Measurements from ENCODE around the gene MCAM.

MCAM gene, protein sequence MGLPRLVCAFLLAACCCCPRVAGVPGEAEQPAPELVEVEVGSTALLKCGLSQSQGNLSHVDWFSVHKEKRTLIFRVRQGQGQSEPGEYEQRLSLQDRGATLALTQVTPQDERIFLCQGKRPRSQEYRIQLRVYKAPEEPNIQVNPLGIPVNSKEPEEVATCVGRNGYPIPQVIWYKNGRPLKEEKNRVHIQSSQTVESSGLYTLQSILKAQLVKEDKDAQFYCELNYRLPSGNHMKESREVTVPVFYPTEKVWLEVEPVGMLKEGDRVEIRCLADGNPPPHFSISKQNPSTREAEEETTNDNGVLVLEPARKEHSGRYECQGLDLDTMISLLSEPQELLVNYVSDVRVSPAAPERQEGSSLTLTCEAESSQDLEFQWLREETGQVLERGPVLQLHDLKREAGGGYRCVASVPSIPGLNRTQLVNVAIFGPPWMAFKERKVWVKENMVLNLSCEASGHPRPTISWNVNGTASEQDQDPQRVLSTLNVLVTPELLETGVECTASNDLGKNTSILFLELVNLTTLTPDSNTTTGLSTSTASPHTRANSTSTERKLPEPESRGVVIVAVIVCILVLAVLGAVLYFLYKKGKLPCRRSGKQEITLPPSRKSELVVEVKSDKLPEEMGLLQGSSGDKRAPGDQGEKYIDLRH

DNA sequence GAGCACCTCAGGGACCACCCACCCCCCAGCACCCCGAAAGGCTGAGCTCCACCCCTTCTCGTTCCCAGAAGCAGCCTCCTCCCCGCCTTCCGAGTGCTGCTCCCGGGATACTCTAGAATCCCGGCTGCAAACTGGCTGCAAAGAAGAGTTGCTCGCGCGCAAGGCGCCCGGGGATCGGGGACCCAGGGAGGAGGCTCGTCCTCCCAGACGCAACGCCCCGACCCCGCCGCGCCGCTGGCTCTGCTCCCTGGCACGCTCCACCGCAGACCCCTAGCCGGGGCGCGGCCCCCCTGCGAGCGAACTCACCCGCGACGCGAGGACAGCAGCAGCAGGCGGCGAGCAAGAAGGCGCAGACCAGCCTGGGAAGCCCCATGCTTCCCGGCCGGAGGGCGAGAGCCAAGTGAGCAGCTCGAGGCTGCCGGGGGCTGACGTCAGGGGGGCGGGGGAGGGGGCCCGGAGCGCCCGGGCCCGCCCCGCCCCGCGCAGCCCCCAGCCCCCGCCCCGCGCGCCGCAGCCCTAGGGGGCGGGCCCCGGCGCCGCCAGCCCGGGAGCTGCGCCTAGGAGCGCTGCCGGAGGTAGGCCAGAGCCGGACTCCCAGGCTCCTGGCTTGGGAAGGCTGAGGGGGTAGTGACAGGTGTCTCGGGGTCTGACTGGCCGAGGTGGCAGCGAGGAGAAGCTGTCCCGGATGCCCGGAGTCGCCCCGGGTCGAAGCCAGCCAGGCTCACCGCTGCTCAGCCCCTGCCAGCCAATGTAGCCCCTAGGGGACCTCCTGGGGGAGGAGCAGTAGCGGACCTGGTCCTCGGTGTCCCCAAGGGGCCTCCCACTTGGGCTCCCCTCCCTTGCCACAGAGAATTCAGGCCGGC lies at the start of gene MCAM:
MCAM (minus strand) TSS at position 402 of the 863 bp plus-strand sequence; CDS start at position 373, 29 bp downstream.
- no peak for FAIRE-seq

DNA sequence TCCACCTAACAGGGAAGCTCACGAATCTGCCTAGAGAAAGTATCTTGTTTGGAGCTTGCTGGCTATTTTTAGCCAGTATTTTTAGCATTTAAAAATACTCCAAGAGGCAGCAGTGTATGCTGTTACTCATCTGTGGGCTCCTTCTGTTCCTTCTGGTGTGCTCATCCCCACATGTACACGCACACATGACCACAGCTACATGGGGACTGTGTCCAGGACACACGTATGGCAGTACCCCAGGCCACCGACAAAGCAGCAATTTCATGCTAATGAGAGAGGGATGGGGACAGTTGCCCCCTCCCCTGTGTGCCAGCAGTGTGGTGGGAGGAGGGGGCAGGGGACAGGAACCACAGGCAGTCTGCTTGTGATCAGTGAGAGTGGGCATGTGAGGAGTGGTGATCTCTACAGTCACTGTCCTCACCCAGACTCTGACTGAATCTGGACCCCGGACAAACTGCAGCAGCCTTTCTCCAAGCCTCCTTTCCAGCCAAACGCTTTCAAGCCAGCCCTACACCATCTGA lies 48.2 kb upstream of the MCAM start:
- FAIRE-seq = no peak

DNA sequence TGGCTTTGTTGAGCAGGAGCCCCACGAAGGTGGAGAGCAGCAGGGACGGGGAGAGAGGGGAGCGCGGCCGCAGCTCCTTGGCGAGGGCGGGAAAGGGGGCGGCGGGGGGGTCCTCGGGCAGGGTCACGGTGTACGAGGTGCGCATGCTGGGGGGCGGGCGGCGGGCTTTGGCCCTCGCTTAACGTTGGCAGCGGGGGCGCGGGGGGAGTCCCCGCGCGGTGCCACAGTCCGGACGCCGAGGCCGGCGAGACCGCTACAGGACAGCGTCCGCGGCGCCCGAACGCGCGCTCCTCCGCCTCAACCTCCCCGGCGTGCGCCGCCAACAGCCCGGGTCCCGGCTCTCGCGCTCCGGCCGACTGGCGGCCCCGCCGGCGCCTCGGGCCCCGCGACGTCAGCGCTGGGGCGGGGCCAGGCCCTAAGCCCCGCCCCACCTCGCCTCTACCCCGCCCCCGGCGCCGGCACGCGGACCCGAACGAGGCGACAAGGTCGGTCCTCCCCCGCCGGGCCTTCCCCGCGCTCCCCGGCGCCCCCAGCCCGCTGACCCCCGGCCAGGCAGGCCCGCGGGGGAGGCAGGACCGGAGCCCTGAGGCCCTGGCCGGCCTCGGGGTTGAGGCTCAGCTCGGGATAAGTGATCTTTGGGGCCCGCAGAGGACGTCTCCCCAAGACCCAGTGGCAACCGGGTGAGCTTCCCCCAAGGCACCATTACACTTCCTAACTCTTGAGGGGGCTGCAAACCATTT lies 47.1 kb upstream of the MCAM start:
- FAIRE-seq = no peak

DNA sequence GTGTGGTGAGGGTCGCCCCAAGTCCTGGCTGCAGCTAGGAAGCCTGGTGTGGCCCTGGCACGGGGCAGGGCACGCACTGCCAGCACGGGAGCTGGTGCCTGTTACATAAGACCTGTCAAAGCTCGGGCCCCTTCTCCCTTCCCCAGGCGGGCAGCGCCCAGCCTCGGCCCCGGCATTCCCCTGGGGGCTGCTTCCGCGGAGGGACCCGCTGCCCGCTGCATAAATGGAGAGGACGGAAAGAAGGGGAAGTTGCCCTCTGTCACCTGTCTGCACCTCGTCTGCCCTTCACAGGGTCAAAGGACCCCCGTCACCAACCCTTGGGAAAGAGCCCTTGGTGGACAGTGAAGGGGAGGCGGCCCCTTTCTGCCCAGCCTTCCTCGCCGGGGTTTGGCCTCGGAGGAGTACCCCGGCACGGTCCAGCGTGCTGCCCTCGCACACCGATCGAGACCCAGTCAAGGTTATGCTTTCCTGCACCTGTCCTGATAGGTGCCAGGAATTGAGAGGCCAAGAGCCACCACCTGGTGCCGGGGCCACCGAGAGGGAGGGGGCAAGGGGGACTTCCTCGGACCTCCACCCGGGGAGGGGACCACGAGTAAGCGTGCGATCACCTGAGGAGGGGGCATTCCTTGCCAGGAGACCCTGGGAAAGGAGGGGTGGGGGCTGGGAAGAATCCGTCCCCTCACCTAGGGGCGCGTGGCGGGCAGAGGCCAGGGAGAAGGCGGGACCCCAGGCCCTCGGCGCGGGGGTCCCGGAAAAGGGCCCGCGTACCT lies 46.3 kb upstream of the MCAM start:
- no peak for FAIRE-seq

DNA sequence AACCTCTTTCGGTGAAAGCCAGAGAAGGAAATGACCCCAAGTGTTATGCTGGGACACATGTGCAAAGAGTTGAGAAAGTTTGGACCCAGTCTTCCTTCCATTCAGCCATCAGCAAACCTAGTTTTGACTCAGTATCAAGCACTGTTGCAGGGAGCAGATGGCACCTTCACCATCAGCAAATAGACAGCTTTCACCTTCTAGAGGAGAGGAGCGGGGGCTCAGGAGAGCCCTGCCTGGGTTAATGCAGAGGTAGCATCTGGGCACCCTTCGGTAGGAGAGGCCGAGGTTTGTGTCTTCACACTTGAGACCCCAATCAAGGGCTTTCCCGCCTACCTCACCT lies 45.8 kb upstream of the MCAM start:
- no peak for FAIRE-seq

DNA sequence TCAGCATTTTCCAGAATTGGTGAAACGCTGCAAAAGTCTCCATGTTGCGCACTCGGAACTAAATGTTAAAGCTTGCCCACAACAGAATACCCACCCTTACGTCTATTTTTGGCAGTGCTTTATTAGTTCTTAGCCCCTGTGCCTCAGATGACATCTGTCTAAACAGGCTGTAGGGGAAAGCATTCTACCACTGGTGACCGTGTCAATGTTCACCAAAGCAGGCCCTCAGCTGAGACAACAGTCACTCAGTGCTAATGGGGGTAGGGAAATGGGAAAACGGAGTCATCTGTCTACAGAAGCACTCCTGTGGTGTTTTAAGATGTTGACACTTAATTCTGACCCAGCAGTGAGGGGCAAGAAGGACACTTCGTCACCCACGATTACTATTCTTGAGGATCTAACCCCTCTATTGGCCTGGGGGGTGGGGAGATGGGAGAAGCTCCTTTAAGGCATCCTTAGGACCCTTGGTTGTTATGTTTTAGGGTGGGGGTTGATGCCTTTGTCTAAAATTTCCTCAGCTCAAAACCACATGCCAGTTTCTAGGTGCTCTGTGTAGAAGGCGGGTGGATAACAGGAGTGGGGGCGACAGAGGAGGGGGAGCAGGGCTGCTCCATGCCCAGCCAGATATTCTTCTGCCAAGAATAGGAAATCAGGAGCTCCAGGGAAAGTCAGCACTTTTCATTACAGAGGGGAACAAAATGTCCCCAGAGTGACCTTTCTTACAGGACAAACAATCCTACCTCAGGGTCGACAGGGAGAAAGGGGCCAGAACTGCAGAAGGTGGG lies 45.2 kb upstream of the MCAM start:
- no peak for FAIRE-seq

- no peak for FAIRE-seq
These were observed 44.3 kb upstream of the MCAM start for GRCh38 chr11:119361056-119361787.

DNA sequence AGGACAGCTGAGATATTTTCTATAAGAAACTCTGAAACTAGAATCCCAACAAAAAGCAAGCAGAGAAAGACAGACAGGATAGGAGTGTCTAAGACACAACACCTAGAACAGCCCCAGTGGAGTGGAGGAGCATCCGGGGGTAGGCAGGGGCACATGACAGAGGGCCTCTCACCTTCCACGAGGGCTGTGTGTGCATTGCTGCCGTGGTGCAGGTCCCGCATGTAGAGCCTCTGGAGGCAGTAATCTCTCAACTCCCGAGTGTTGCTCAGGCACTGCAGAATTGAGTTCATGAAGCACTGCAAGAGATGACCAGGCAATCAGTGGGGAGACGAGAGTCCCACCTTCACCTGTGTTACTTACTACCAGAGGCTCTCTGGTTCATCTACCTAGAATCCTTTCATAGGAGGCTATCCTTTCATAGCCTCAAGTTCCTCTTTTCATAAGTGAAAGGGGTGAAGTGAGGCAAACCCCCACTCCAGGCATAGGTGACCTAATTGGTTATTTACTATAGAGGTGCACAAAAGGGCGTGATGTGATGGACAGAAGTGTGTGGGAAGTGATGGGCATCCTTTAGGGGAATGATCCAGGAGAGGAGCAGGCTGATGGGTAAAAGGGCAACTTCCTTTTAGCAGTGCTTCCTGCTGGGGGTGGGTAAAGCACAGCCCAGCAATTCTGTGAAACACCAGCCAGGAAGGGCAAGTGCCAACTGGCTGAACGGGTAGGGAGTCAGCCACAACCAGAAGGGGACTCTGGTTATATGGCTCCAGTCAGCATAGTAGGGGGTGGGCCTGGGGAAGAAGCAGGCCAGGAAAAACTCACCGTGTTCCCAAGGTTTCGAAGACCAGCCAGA lies 42.7 kb upstream of the MCAM start:
- no peak for FAIRE-seq

DNA sequence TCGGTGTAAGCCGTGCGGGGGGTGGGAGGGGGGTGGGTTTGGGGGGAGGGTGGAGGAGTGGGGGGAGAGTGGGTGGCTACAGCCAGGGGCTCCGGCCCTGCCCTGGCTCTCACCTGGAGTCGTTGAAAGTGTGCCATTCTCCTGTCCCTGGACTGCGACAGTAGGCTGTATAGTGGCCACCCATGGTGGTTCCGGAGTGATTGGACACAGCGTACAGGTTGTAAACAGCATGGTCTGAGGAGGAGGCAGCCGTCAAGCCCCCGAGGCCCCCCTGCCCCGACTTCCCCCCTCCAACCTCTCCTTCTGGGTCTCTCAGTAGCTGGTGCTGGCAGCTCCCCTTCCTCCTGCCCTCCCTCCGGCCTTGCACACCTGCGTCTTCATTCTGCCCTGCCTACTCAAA lies 40.1 kb upstream of the MCAM start:
- no peak for FAIRE-seq

DNA sequence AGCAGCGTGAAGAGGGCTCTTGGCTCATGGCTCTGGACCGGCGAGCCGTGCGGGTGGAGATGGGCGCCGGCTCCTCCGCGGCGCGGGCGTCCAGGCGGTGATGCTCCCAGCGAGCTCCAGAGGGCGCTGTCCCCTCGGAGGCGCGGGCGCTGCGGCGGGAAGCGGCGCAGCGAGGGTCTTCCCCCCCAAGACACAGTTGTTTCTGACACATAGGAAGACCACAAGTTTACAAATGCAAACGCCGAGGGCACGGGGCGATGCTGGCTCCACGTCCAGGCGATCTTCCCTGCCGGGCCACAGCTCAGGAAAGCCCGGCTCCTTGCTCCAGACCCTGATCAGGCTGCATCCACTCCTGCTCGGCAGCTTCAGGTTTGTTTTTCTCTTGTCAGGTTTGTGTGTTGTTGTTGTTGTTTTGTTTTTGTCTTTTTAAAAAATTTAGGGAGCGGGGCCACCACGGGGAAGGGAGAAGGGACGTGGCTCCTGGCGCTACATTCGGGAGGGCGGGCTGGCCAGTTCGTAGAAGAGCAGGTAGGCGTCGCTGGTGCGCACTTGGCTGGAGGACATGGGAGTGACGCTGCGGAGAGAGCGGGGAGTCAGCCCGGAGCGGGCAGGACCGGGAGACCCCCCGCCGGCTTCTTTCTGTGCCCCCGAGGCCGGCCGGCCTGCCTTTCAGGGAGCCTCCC lies 39.6 kb upstream of the MCAM start:
- FAIRE-seq = no peak

DNA sequence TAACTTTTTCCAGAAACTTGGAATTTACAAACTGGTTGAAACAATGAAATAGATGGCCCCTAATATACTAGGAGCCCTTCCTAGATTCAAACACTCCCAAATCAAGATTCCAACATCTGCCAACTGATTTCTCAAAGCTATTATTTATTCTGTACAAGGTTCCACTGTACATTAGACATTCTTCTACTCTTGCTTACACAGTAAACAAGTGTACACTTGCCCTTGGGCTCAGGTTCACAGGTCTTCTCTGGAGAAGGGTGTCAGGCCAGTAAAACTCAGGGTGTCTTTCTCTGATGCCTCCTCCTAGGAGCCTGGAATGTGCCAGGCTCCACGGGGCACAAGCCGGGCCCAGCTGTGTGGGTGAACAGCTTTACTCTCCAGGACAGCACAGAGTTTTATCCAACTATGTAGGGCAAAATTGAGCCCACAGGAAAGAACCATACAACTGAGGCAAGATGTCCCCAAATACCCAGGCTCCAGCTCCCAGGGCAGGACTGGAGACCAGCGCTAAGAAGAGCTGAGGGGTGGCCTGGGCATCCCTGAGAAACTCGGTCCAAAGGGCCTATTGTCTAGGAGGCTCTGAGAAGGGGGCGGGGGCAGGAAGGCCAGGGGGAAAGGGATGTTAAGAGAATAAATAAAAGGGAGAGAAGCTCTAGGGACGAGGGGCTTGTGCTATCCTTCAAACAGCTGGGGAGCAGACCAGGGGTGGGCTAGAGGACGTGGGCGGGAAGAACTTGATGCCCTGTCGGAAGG lies 38.3 kb upstream of the MCAM start:
- no peak for FAIRE-seq

- no peak for FAIRE-seq
These were observed 35.9 kb upstream of the MCAM start for GRCh38 chr11:119352857-119353260.

- FAIRE-seq = no peak
These were observed 34.3 kb upstream of the MCAM start for GRCh38 chr11:119351232-119351631.

GRCh38 chr11:119350302-119350701 lies 33.4 kb upstream of the MCAM start:
- FAIRE-seq = no peak

- no peak for FAIRE-seq
These were observed 31.1 kb upstream of the MCAM start for GRCh38 chr11:119347940-119348605.

DNA sequence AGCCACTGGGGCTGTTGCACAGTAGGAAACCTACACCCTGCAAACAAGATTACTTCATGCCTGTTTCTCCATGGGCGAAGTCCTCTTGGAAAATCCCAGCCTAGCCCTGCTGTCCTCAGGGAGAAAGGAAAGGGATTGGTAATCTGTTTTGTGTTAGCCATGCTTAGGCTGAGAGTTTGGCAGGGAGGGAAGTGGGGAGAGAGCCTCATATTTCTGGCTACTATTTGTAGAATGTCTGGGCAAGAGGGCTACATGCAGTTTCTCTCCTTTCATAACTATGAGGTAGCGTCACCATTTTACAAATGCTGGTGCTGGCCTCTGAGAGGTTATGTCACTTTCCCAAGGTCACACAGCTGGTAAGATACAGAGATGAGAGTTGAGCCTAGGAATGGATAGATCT lies 30.3 kb upstream of the MCAM start:
- no peak for FAIRE-seq

GRCh38 chr11:119346605-119347004 lies 29.7 kb upstream of the MCAM start, which contains the start of gene MFRP:
MFRP (minus strand) TSS chr11:119346705; CDS start chr11:119346513, 192 bp downstream.
- FAIRE-seq = no peak

All from TTC549 (cell line).